AG04449 (cell line): ENCODE results near the gene BBS9.

Experiments
- CTCF ChIA-PET: fragments of 350-600 bp; formaldehyde crosslinking; extraction: SDS; loops from one replicate; lab custom pipeline; 2021; ENCODE audit warnings: antibody characterized with exemption; lab: Yijun Ruan, JAX
- POLR2A ChIA-PET: fragments of 400-600, 350-600 bp; formaldehyde crosslinking; extraction: SDS; loops from one replicate; lab custom pipeline; 2020; ENCODE audit warnings: antibody characterized with exemption, inconsistent platforms; lab: Yijun Ruan, JAX
- DNase-seq: peaks from one replicate; pipeline ENCODE4 v3.0.0-alpha.2; 2010; ENCODE audit warnings: low read depth, low spot score
- H3K4me3 ChIP-seq: 2 replicates; pipeline ENCODE4 v1.5.1; 2011; ENCODE audit warnings: low read depth, mild to moderate bottlenecking, control low read depth, low read length
- CTCF ChIP-seq: IDR thresholded peaks from one replicate; pipeline ENCODE4 v1.5.1; 2011; ENCODE audit warnings: mild to moderate bottlenecking, moderate library complexity, low read length, control low read depth, inconsistent platforms; ENCODE audit not compliant: insufficient read depth; ENCODE audit errors: missing control alignments

BBS9 gene

GRCh38 chr7:33627741-33628140, 498.4 kb downstream of the BBS9 start:
- ChIA-PET CTCF (interaction anchor here (0.8 kb wide), 1 partner anchor 10 kb away, joined by 3 read pairs; no protein-coding TSS in a partner anchor), POLR2A (no interaction called here)
- H3K4me3 ChIP-seq: no peak overlapping the region
- no peak for TF ChIP-seq CTCF
- DNase-seq: no peak

- DNase-seq: no peak
- ChIA-PET POLR2A (no interaction called here), CTCF (interaction anchor here (0.8 kb wide), 1 partner anchor 9 kb away, joined by 3 read pairs; no protein-coding TSS in a partner anchor)
- no peak overlapping the region for H3K4me3 ChIP-seq
- TF ChIP-seq CTCF: no peak
These were observed 499.5 kb downstream of the BBS9 start for GRCh38 chr7:33628894-33629293.

DNA sequence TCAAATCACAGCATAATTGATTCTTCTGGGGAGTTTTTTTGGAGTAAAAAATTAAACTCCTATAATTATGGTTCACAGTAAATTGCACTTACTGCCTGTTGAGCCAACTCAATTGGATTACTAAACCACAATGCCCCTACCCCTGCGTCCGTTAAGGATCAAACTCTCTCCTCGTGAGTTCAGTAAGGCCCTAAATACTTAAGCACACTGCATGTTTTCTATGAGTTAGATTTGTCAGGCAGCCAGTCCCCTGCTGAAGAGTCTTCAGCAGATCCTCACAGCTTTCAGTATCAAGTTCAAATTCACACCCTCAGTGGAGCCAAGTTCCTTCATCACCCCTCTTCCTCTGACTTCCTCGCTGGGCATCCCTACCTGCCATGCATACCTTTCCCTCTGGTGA, 501.0 kb downstream of the BBS9 start:
- ChIA-PET CTCF (no interaction called here), POLR2A (no interaction called here)
- no peak overlapping the region for H3K4me3 ChIP-seq
- TF ChIP-seq CTCF: no peak
- DNase-seq: no peak

- no peak for TF ChIP-seq CTCF
- ChIA-PET CTCF (no interaction called here), POLR2A (no interaction called here)
- no peak overlapping the region for H3K4me3 ChIP-seq
- no peak for DNase-seq
These were observed 503.0 kb downstream of the BBS9 start for GRCh38 chr7:33632322-33632721.

DNA sequence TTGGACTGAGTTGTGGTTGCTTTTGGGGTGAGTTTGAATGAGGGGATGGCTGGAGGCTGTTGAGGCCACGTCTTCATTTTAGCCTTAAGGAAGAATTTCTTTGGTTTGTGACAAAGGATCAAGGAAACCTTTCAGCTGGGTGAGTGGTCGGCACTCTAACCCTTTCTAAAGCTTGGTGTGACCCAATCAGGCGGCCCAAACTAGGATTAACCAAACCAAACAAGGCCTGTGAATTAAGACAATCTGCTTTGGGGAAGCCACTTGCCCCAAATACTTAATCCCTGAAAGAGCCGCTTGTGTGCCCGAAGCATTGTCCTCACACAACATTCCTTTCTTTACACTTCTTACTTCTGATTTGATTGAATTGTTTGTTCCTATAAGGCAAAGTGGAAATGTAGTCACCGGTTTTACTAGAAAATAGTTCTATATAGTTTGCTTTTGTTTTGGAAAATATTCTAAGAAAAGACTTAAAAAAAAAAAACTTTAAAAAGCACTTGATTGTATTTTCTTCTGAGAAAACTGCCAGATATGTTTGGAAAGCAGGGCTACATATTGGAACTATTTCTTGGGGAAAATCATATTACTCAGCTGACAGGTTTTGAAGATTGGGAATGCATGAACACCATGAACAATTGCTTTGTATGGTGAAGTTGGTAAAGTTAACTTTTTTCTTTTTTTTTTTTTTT, 503.6 kb downstream of the BBS9 start:
- ChIA-PET CTCF (no interaction called here), POLR2A (no interaction called here)
- H3K4me3 ChIP-seq: no peak overlapping the region
- DNase-seq: no peak
- TF ChIP-seq CTCF: no peak

- DNase-seq: no peak
- ChIA-PET CTCF (no interaction called here), POLR2A (no interaction called here)
- no peak overlapping the region for H3K4me3 ChIP-seq
- TF ChIP-seq CTCF: no peak
These were observed 505.2 kb downstream of the BBS9 start for GRCh38 chr7:33634606-33635005.
